HEK293 (cell line): ENCODE data around the gene IQCE.

ENCODE experiments used
- CTCF ChIA-PET: fragments of 350-600 bp; formaldehyde crosslinking; extraction: SDS; loops from one replicate; lab custom pipeline; 2021; ENCODE audit warnings: antibody characterized with exemption; lab: Yijun Ruan, JAX
- POLR2A ChIA-PET: fragments of 300-600 bp; formaldehyde crosslinking; extraction: SDS; loops from one replicate; lab custom pipeline; 2020; ENCODE audit warnings: antibody characterized with exemption, inconsistent platforms; lab: Yijun Ruan, JAX
- H3K27ac ChIP-seq: fragments of 200-500 bp; sonication (Bioruptor generic); 2 replicates; pipeline ENCODE4 v1.5.1; 2014; ENCODE audit warnings: low read depth, low read length, control low read depth, inconsistent platforms; ENCODE audit errors: extremely low read depth
- H3K36me3 ChIP-seq, 2 experiments: fragments of 200-500 bp in 1 of 2; sonication (Bioruptor generic) in 1 of 2; 1 replicate in 1 of 2; 2 replicates in 1 of 2; pipeline ENCODE4 v1.5.1; 2014 to 2017; ENCODE audit warnings: inconsistent platforms in 2 of 2, low read length in 2 of 2; ENCODE audit not compliant: control insufficient read depth in 2 of 2, insufficient read depth in 1 of 2
- H3K4me1 ChIP-seq: fragments of 200-500 bp; sonication (Bioruptor generic); 2 replicates; pipeline ENCODE4 v1.5.1; 2014; ENCODE audit warnings: mild to moderate bottlenecking, low read length, inconsistent platforms; ENCODE audit not compliant: control insufficient read depth, insufficient read depth
- H3K4me3 ChIP-seq: 2 replicates; pipeline ENCODE4 v1.5.1; 2011; ENCODE audit warnings: low read depth, mild to moderate bottlenecking, control low read depth, low read length, moderate library complexity
- H3K9me3 ChIP-seq: fragments of 200-500 bp; sonication (Bioruptor generic); 2 replicates; pipeline ENCODE4 v1.5.1; 2014; ENCODE audit warnings: low read depth, low read length, inconsistent platforms; ENCODE audit not compliant: control insufficient read depth, insufficient read depth
- KLF10 ChIP-seq: fragments of 450-650 bp; IDR thresholded peaks from 2 replicates; pipeline ENCODE4 v1.5.1; 2018; ENCODE audit warnings: missing biosample characterization, mild to moderate bottlenecking, missing genetic modification characterization
- KLF16 ChIP-seq: fragments of 450-650 bp; formaldehyde crosslinking; IDR thresholded peaks from 2 replicates; pipeline ENCODE4 v1.5.1; 2017; ENCODE audit warnings: missing biosample characterization, missing genetic modification characterization
- PATZ1 ChIP-seq: fragments of 450-650 bp; formaldehyde crosslinking; IDR thresholded peaks from 2 replicates; pipeline ENCODE4 v1.5.1; 2016; ENCODE audit warnings: missing biosample characterization, missing genetic modification characterization
- PBX3 ChIP-seq: sonication (generic); formaldehyde crosslinking; IDR thresholded peaks from 2 replicates; pipeline ENCODE4 v1.8.1; 2022; ENCODE audit warnings: mild to moderate bottlenecking, moderate library complexity, missing genetic modification reagents
- PRDM2 ChIP-seq: fragments of 450-650 bp; formaldehyde crosslinking; IDR thresholded peaks from 2 replicates; pipeline ENCODE4 v1.5.1; 2016; ENCODE audit warnings: missing biosample characterization, missing genetic modification characterization, borderline replicate concordance
- ZBTB20 ChIP-seq: fragments of 450-650 bp; formaldehyde crosslinking; IDR thresholded peaks from 2 replicates; pipeline ENCODE4 v1.5.1; 2016; ENCODE audit warnings: missing biosample characterization, missing genetic modification characterization
- ZBTB26 ChIP-seq: fragments of 450-650 bp; formaldehyde crosslinking; optimal IDR thresholded peaks from 2 replicates; pipeline ENCODE3; 2016; ENCODE audit warnings: missing biosample characterization, mild to moderate bottlenecking, missing genetic modification characterization
- ZEB2 ChIP-seq: fragments of 450-650 bp; formaldehyde crosslinking; IDR thresholded peaks from 2 replicates; pipeline ENCODE4 v1.5.1; 2016; ENCODE audit warnings: missing biosample characterization, missing genetic modification characterization
- ZNF202 ChIP-seq: fragments of 450-650 bp; formaldehyde crosslinking; IDR thresholded peaks from 2 replicates; pipeline ENCODE4 v1.5.1; 2016; ENCODE audit warnings: missing biosample characterization, missing genetic modification characterization, borderline replicate concordance
- ZNF274 ChIP-seq, 2 experiments: fragments of 200-500 bp in 1 of 2; fragments of 450-650 bp in 1 of 2; sonication (Bioruptor generic) in 1 of 2; formaldehyde crosslinking in 1 of 2; IDR thresholded peaks; 2 replicates each; pipeline versions ENCODE4 v1.5.1 to v1.6.1; 2014 to 2016; ENCODE audit warnings: borderline replicate concordance in 1 of 2, inconsistent platforms in 1 of 2, low read length in 1 of 2, missing biosample characterization in 1 of 2, missing genetic modification characterization in 1 of 2
- ZNF391 ChIP-seq: fragments of 450-650 bp; formaldehyde crosslinking; IDR thresholded peaks from 2 replicates; pipeline ENCODE4 v1.5.1; 2016; ENCODE audit warnings: low read depth, missing biosample characterization, missing genetic modification characterization, borderline replicate concordance
- ZNF518A ChIP-seq: fragments of 450-650 bp; formaldehyde crosslinking; conservative IDR thresholded peaks from 2 replicates; pipeline ENCODE4 v1.5.1; 2016; ENCODE audit warnings: low read depth, missing biosample characterization, missing genetic modification characterization
- ZNF571 ChIP-seq: fragments of 450-650 bp; formaldehyde crosslinking; IDR thresholded peaks from 2 replicates; pipeline ENCODE4 v1.5.0; 2017; ENCODE audit warnings: missing biosample characterization, missing genetic modification characterization
- ZNF585B ChIP-seq: fragments of 450-650 bp; formaldehyde crosslinking; IDR thresholded peaks from 2 replicates; pipeline ENCODE4 v1.5.1; 2016; ENCODE audit warnings: missing biosample characterization, missing genetic modification characterization
- ZNF629 ChIP-seq: fragments of 450-650 bp; formaldehyde crosslinking; IDR thresholded peaks from 2 replicates; pipeline ENCODE4 v1.5.1; 2017; ENCODE audit warnings: missing biosample characterization, missing genetic modification characterization
- ZNF677 ChIP-seq: fragments of 450-650 bp; IDR thresholded peaks from 2 replicates; pipeline ENCODE4 v1.5.0; 2018; ENCODE audit warnings: missing biosample characterization, mild to moderate bottlenecking, missing genetic modification characterization, moderate library complexity
- ZNF785 ChIP-seq: fragments of 450-650 bp; formaldehyde crosslinking; IDR thresholded peaks from 2 replicates; pipeline ENCODE4 v1.5.1; 2016; ENCODE audit warnings: missing biosample characterization, missing genetic modification characterization
- ZNF830 ChIP-seq: fragments of 450-650 bp; IDR thresholded peaks from 2 replicates; pipeline ENCODE4 v1.5.0; 2018; ENCODE audit warnings: missing biosample characterization, missing genetic modification characterization, low read depth, mild to moderate bottlenecking, moderate library complexity

The IQCE gene

GRCh38 chr7:2518737-2519118 is 40.1 kb upstream of the IQCE start (continued):
- TF ChIP-seq ZNF571 (no peak), ZNF629 (tag by site-specific recombination) (no peak)

GRCh38 chr7:2519119-2519930 is 39.5 kb upstream of the IQCE start, which contains the start of gene LFNG:
LFNG (plus strand) TSS chr7:2519774; CDS start chr7:2519862, 88 bp downstream.
- POLR2A ChIA-PET, result interaction anchor here (1.0 to 1.1 kb wide), 2 partner anchors 10 to 26 kb away, joined by 3 read pairs; no protein-coding TSS in a partner anchor
- Histone ChIP-seq H3K27ac (no peak within 1 kb of the TSS), H3K4me3 (peak within 1 kb of the TSS; percentile 39), H3K36me3 (no peaks in the 10 kb centered on the region), H3K9me3 (no peaks in the 10 kb centered on the region), H3K4me1 (peaks cover 8% of the 10 kb centered on the region)
- CTCF ChIA-PET, result interaction anchor here (0.6 kb wide), 1 partner anchor 150 kb away, joined by 3 read pairs; no protein-coding TSS in a partner anchor
- TF ChIP-seq PRDM2 (tag by site-specific recombination) (no peak), ZNF518A (no peak), ZNF274 (IDR thresholded peaks at IDR 0.05; ENCODE audit: low read length) (no peak), ZNF274 (tag by site-specific recombination; IDR thresholded peaks at IDR 0.05; ENCODE audit: borderline replicate concordance) (no peak), ZBTB20 (tag by site-specific recombination) (peak; percentile 71; the same call in 1 of the 2 replicates), PBX3 (no peak), ZNF391 (tag by site-specific recombination) (no peak), ZNF202 (tag by site-specific recombination) (no peak), KLF16 (tag by site-specific recombination) (no peak), ZNF585B (tag by site-specific recombination) (no peak), ZBTB26 (peak; percentile 41), KLF10 (tag by site-specific recombination) (peak; percentile 93), ZEB2 (tag by site-specific recombination) (peak; percentile 28; the same call in 1 of the 2 replicates), ZNF677 (tag by site-specific recombination) (no peak), ZNF629 (tag by site-specific recombination) (no peak), PATZ1 (tag by site-specific recombination) (0 out of 2 replicates have a peak, but pooled peaks have one; percentile 19), ZNF785 (tag by site-specific recombination) (no peak), ZNF830 (tag by site-specific recombination) (no peak)
